Measurements from ENCODE around the gene GLTP.
"Not testable (repeated sequence)": the region's sequence is repeated elsewhere in the genome, so short reads cannot be mapped to it uniquely, and the experiment has no call there.

Gene GLTP

GRCh38 chr12:109902891-109903418, 22.6 kb upstream of the GLTP start:
- no peak for DNase-seq (ENCODE audit: low read depth, low spot score)

- DNase-seq (ENCODE audit: low read depth, low spot score) = peak; percentile 47
These were observed 20.6 kb upstream of the GLTP start for GRCh38 chr12:109900752-109901580.

- peak; percentile 52 for DNase-seq (ENCODE audit: low read depth, low spot score)
These were observed 19.7 kb upstream of the GLTP start, which contains the start of gene TCHP for GRCh38 chr12:109899783-109900751. TSS of gene TCHP (plus strand) at chr12:109900274. CDS start at chr12:109903027, 2,753 bp downstream.

GRCh38 chr12:109899345-109899744, 19.0 kb upstream of the GLTP start:
- not testable (repeated sequence) for DNase-seq (ENCODE audit: low read depth, low spot score)

GRCh38 chr12:109897029-109897428, 16.7 kb upstream of the GLTP start:
- no peak for DNase-seq (ENCODE audit: low read depth, low spot score)

GRCh38 chr12:109896188-109896587, 15.8 kb upstream of the GLTP start:
- no peak for DNase-seq (ENCODE audit: low read depth, low spot score)

GRCh38 chr12:109894939-109895338, 14.6 kb upstream of the GLTP start:
- no peak for DNase-seq (ENCODE audit: low read depth, low spot score)

- no peak for DNase-seq (ENCODE audit: low read depth, low spot score)
These were observed 13.1 kb upstream of the GLTP start for GRCh38 chr12:109893261-109893995.

GRCh38 chr12:109892748-109893147, 12.4 kb upstream of the GLTP start:
- DNase-seq (ENCODE audit: low read depth, low spot score) = no peak

GRCh38 chr12:109892165-109892715, 11.9 kb upstream of the GLTP start:
- no peak for DNase-seq (ENCODE audit: low read depth, low spot score)

GRCh38 chr12:109891731-109892130, 11.4 kb upstream of the GLTP start:
- not testable (repeated sequence) for DNase-seq (ENCODE audit: low read depth, low spot score)

GRCh38 chr12:109890620-109891170, 10.4 kb upstream of the GLTP start:
- DNase-seq (ENCODE audit: low read depth, low spot score) = no peak

- no peak for DNase-seq (ENCODE audit: low read depth, low spot score)
These were observed 8.1 kb upstream of the GLTP start for GRCh38 chr12:109888179-109889020.

- no peak for DNase-seq (ENCODE audit: low read depth, low spot score)
These were observed 5.3 kb upstream of the GLTP start for GRCh38 chr12:109885616-109886015.

- DNase-seq (ENCODE audit: low read depth, low spot score) = no peak
These were observed 3.1 kb upstream of the GLTP start for GRCh38 chr12:109883461-109883860.

- DNase-seq (ENCODE audit: low read depth, low spot score) = no peak
These were observed 1.4 kb upstream of the GLTP start for GRCh38 chr12:109881752-109882151.

- DNase-seq (ENCODE audit: low read depth, low spot score) = peak; percentile 33
These were observed 597 bp upstream of the GLTP start for GRCh38 chr12:109880938-109881337.

- no peak for DNase-seq (ENCODE audit: low read depth, low spot score)
These were observed 844 bp downstream of the GLTP start for GRCh38 chr12:109879351-109880042.

- DNase-seq (ENCODE audit: low read depth, low spot score) = no peak
These were observed 1.6 kb downstream of the GLTP start for GRCh38 chr12:109878749-109879148.
